PFSK-1 (cell line): Measurements from ENCODE around the gene ADSL.

Experiments used
- FOXP2 ChIP-seq: optimal IDR thresholded peaks from 2 replicates; pipeline ENCODE3; 2011; ENCODE audit warnings: borderline replicate concordance, control low read depth, inconsistent platforms; ENCODE audit not compliant: insufficient read depth; ENCODE audit errors: extremely low read length, extremely low read depth
- POLR2AphosphoS5 ChIP-seq: IDR thresholded peaks from 2 replicates; pipeline ENCODE4 v1.6.1; 2012; ENCODE audit warnings: low read depth, mild to moderate bottlenecking, control low read depth, low read length, moderate library complexity
- REST ChIP-seq, 2 experiments: IDR thresholded peaks; 2 replicates each; pipeline versions ENCODE4 v1.6.1 to v1.8.0; 2011 to 2012; ENCODE audit warnings: low read depth in 2 of 2, low read length in 2 of 2, control low read depth in 1 of 2, inconsistent platforms in 1 of 2, mild to moderate bottlenecking in 1 of 2, moderate library complexity in 1 of 2; ENCODE audit not compliant: insufficient read depth in 1 of 2
- SIN3A ChIP-seq: IDR thresholded peaks from 2 replicates; pipeline ENCODE4 v1.6.1; 2012; ENCODE audit warnings: mild to moderate bottlenecking, low read length, moderate library complexity, borderline replicate concordance; ENCODE audit not compliant: insufficient read depth
- TAF1 ChIP-seq: IDR thresholded peaks from 2 replicates; pipeline ENCODE4 v1.6.1; 2012; ENCODE audit warnings: low read length, control low read depth, borderline replicate concordance; ENCODE audit not compliant: insufficient read depth

ADSL gene

DNA sequence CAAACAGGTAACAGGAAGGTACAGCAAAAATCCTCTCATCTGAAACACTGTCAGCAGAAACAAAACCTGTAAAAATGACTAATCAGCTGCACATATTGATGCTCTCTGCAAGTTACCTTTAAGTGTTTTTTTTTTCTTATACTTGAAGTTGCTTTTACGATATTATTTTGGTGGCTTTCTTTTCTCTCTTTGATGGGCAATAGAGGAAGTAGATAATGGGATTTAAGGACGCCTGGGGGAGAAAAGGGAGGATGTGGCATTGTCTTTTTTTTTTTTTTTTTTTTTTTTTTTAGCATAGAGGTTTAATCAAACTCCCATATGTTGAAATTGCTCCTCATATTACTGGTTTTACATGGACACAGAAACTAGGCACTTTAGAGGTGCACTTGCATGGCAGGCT is 11.4 kb upstream of the ADSL start:
- no peak for TF ChIP-seq TAF1
- no peak for TF ChIP-seq FOXP2
- no peak for TF ChIP-seq SIN3A
- TF ChIP-seq REST (IDR thresholded peaks at IDR 0.05; ENCODE audit: insufficient read depth in 1 of 2, low read depth in 2 of 2, low read length in 2 of 2): no peak
- no peak for TF ChIP-seq POLR2AphosphoS5

DNA sequence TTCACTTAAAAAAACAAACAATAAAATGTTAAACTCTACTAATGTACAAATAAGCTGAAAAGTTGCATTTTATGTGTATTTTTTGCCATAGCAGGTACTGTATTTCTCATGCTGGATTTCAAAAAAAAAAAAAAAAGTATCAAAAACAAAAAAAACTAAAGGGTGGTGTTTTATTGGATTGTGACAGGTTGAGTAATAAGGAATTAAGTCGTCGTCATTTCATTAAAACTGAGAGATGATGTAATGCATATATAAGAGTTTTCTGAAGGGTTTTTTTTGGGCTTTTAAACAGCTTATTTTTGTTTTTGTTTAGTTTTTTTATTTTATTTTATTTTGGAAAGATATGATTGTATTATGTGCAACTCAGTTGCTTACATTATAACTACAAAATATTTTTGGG is 10.9 kb upstream of the ADSL start:
- TF ChIP-seq POLR2AphosphoS5 (no peak), REST (IDR thresholded peaks at IDR 0.05; ENCODE audit: insufficient read depth in 1 of 2, low read depth in 2 of 2, low read length in 2 of 2) (no peak), TAF1 (no peak), FOXP2 (no peak), SIN3A (no peak)

- TF ChIP-seq POLR2AphosphoS5 (no peak), TAF1 (no peak), FOXP2 (no peak), SIN3A (no peak), REST (IDR thresholded peaks at IDR 0.05; ENCODE audit: insufficient read depth in 1 of 2, low read depth in 2 of 2, low read length in 2 of 2) (no peak)
Measured at GRCh38 chr22:40340044-40340443, 6.3 kb upstream of the ADSL start.

GRCh38 chr22:40341604-40342003 is 4.7 kb upstream of the ADSL start:
- TF ChIP-seq FOXP2 (no peak), POLR2AphosphoS5 (no peak), TAF1 (no peak), REST (IDR thresholded peaks at IDR 0.05; ENCODE audit: insufficient read depth in 1 of 2, low read depth in 2 of 2, low read length in 2 of 2) (no peak), SIN3A (no peak)

DNA sequence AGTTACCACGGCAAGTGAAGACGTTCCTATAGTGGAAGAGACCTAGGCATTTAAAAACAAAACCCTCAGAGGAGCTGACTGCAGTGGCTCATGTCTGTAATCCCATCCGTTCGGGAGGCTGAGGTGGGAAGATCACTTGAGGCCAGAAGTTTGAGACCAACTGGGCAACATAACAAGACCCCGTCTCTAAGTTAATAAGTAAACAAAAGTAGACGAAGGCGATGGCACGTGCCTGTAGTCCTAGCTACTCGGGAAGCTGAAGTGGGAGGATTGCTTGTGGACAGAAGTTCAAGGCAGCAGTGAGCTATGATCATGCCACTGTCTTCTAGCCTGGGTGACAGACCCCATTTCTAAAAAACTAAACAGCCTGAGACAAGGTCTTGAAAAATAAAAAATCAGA is 3.8 kb upstream of the ADSL start:
- TF ChIP-seq FOXP2 (no peak), SIN3A (no peak), POLR2AphosphoS5 (no peak), REST (IDR thresholded peaks at IDR 0.05; ENCODE audit: insufficient read depth in 1 of 2, low read depth in 2 of 2, low read length in 2 of 2) (no peak), TAF1 (no peak)
